Lower leg skin (tissue), 4 donors: ENCODE measurements around the gene PRSS22. TPM values are rescaled to one million over a fixed set of nuclear protein-coding genes. Genes with fewer than 3 reads are reported as not detected.
"Not testable (repeated sequence)": the region's sequence is repeated elsewhere in the genome, so short reads cannot be mapped to it uniquely, and the experiment has no call there.

ENCODE experiments used
- DNase-seq, 2 donors: peaks; one replicate each; pipeline ENCODE4 v3.0.0-alpha.2; 2019; ENCODE audit warnings: low spot score in 2 of 2
- H3K4me3 ChIP-seq: fragments of 200-600 bp; sonication (generic); 2 replicates; pipeline ENCODE4 v1.5.1; 2017; ENCODE audit warnings: mild to moderate bottlenecking, low read depth; ENCODE audit not compliant: poor library complexity, severe bottlenecking
- POLR2A ChIP-seq, 2 donors: fragments of 450-650 bp; IDR thresholded peaks; one replicate each; pipeline ENCODE4 v1.6.1; 2016 to 2017; ENCODE audit warnings: antibody characterized with exemption in 2 of 2, mild to moderate bottlenecking in 1 of 2, moderate library complexity in 1 of 2
- WGBS, 2 donors: methylation state at CpG; one replicate each; pipeline ENCODE4 v1.1.5; 2018; 5-methylcytosine and 5-hydroxymethylcytosine counted together
- intact Hi-C: fragments of 100-400 bp; cut with DNase I; formaldehyde crosslinking; loops from one replicate; pipeline ENCODE4 v1.15.0; 2023; ENCODE audit warnings: low total_unique reads
- total RNA-seq, 4 donors: library from RNA; depleted of rRNA; stranded (reverse); fragments of >200 nt; gene quantifications; one replicate each; pipeline ENCODE4 v1.1.0, GENCODE V29; 2016
- TF ChIP-seq, protein P1 (sequence below), 3 donors: fragments of 450-650 bp; IDR thresholded peaks; one replicate each; pipeline ENCODE4 v1.5.1; 2016; ENCODE audit warnings: antibody characterized with exemption in 3 of 3, mild to moderate bottlenecking in 3 of 3, moderate library complexity in 2 of 3

Gene PRSS22, protein sequence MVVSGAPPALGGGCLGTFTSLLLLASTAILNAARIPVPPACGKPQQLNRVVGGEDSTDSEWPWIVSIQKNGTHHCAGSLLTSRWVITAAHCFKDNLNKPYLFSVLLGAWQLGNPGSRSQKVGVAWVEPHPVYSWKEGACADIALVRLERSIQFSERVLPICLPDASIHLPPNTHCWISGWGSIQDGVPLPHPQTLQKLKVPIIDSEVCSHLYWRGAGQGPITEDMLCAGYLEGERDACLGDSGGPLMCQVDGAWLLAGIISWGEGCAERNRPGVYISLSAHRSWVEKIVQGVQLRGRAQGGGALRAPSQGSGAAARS
- 1 to 10 TPM; 2.3 to 6.7 (median 4.6) TPM for total RNA-seq

DNA sequence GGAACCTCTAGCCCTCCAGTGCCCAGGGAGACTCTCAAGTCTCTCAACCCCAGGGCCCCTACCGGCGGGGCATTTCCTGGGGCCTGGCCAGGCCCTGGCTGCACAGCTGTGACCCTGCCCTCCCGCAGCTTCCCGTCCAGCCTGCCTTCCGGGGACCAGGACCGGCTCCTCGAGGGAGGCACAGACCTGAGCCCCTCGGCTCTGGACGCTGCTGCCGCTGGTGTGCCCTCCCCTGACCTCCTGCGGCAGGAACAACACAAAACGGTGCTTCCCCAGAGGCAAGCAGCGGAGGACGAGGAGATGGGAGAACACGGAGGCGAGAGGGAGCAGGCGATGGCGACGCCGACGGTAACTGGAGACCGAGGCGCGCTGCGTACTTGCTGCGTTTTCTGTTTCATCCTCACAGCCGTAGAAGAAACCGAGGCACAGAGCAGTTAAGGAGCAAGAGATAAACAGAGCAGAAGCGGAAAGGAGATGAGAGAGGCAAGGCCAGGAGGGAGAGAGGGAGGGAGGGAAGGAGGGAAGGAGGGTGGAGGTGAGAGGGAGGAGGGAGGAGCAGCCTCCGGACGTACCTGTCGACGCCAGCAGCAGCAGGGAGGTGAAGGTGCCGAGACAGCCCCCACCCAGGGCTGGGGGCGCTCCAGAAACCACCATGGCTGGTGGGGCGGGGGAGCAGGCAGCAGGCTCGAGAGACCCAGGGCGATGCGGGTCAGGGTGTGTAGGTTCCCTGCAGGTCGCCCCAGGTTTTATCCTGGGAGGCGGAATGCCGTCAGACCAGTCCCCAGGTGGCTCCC lies at the start of gene PRSS22:
TSS of gene PRSS22 (minus strand) at position 720 of the 794 bp plus-strand sequence. CDS start at position 654, 66 bp downstream.
- H3K4me3 ChIP-seq: no peak within 1 kb of the TSS
- DNase-seq: no peak
- intact Hi-C loops: no loop called here
- WGBS, 2 donors: 4 to 10% methylated on average over 33 to 38 of the region's 42 CpGs
- no peak for TF ChIP-seq POLR2A (IDR thresholded peaks at IDR 0.05)

DNA sequence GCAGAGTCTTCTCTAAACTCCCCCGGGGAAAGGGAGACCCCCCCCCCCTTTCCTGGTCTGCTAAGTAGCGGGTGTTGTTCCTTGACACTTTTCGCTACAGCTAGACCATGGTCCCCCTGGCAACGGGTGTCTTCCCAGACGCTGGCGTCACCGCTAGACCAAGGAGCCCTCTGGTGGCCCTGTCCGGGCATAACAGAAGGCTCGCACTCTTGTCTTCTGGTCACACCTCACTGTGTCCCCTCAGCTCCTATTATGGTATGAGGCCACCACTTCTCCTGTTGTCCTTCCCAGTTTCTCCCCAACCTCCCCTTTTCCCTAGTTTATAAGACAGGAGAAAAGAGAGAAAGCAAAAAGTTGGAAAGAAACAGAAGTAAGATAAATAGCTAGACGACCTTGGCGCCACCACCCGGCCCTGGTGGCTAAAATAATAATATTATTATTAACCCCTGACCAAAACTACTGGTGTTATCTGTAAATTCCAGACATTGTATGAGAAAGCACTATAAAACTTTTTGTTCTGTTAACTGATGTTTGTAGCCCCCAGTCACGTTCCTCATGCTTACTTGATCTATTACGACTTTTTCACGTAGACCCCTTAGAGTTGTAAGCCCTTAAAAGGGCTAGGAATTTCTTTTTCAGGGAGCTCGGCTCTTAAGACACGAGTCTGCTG lies 49.2 kb upstream of the PRSS22 start:
- DNase-seq, H3K4me3 ChIP-seq, intact Hi-C loops: not testable (repeated sequence)
- WGBS, 2 donors: 19 to 21% methylated on average over 17 of the region's 17 CpGs

DNA sequence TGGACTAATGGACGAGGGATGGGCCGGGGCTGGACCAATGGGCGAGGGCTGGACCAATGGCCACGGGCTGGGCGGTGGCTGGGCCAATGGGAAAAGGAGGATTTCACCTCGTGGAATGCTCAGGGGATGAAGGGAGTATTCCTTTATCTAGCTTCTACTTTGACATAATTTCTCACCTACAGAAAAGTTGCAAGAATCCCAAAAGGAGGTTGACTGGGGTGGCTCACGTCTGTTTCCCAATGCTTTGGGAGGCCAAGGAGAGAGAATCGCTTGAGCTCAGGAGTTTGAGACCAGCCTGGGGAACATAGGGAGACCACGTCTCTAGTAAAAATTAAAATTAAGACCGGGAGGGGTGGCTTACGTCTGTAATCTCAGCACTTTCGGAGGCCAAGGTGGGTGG lies 48.0 kb upstream of the PRSS22 start:
- no peak overlapping the region for H3K4me3 ChIP-seq
- 26 to 27% methylated on average over 12 of the region's 12 CpGs for WGBS, 2 donors
- intact Hi-C loops: no loop called here
- TF ChIP-seq, protein P1, sequence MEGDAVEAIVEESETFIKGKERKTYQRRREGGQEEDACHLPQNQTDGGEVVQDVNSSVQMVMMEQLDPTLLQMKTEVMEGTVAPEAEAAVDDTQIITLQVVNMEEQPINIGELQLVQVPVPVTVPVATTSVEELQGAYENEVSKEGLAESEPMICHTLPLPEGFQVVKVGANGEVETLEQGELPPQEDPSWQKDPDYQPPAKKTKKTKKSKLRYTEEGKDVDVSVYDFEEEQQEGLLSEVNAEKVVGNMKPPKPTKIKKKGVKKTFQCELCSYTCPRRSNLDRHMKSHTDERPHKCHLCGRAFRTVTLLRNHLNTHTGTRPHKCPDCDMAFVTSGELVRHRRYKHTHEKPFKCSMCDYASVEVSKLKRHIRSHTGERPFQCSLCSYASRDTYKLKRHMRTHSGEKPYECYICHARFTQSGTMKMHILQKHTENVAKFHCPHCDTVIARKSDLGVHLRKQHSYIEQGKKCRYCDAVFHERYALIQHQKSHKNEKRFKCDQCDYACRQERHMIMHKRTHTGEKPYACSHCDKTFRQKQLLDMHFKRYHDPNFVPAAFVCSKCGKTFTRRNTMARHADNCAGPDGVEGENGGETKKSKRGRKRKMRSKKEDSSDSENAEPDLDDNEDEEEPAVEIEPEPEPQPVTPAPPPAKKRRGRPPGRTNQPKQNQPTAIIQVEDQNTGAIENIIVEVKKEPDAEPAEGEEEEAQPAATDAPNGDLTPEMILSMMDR (IDR thresholded peaks at IDR 0.05): no peak
- no peak for TF ChIP-seq POLR2A (IDR thresholded peaks at IDR 0.05)
- no peak for DNase-seq

DNA sequence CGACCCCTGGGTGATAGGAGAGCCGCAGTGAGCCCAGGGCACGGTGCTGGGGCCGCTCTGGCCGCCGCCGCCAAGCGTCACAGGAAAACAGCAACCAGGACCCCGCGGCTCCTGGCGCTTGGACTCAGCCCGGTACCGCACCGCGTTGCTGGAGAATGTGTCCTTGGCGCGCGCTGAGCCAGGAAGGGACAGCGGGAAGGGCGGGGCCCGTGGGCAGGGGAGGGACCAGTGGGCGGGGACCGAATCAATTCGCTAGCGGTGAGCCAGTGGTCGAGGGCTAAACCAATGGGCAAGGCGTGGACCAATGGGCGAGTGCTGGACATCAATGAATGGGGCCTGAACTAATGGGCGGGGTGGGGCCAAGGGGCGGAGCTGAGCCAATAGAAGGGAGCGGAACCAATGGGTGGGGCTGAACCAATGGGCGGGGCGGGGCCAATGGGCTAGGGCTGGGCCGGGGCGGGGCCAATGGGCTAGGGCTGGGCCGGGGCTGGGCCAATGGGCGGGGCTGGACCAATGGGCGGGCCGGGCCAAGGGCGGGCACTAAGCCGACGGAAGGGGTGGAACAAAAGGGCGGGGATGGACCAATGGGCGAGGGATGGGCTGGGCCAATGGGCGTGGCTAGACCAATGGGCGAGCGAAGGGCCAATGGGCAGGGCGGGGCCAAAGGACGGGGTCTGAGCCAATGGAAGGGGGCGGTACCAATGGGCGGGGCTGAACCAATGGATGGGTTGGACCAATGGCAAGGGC lies 47.4 kb upstream of the PRSS22 start:
- TF ChIP-seq POLR2A (IDR thresholded peaks at IDR 0.05): no peak
- TF ChIP-seq, protein P1 (IDR thresholded peaks at IDR 0.05): no peak
- peak overlapping the region; percentile 76 for H3K4me3 ChIP-seq
- WGBS, 2 donors: 2 to 3% methylated on average over 45 to 49 of the region's 51 CpGs
- intact Hi-C loops: no loop called here
- DNase-seq: peak; percentile 99 to 100

DNA sequence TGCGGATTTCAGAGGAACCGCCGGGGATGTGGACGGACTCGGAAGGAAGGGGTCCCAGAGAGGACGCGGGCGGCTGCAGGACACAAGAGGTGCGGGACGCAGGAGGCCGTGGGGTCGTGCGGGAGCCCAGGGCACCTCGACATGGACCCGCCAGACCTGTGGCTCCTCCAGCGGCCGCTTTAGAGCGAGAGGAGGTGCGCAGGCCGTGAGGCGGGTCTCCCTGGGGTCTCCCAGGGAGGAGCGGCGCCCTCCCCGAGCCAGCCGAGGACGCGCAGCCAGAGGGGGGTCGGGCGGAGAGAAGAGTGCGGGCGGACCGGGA lies 46.9 kb upstream of the PRSS22 start:
- DNase-seq: peak in 1 of 2 donors; percentile 90
- TF ChIP-seq, protein P1 (IDR thresholded peaks at IDR 0.05): no peak
- no peak for TF ChIP-seq POLR2A (IDR thresholded peaks at IDR 0.05)
- intact Hi-C loops: no loop called here
- H3K4me3 ChIP-seq: peak overlapping the region; percentile 76
- WGBS, 2 donors: 0% methylated on average over 19 to 32 of the region's 32 CpGs

DNA sequence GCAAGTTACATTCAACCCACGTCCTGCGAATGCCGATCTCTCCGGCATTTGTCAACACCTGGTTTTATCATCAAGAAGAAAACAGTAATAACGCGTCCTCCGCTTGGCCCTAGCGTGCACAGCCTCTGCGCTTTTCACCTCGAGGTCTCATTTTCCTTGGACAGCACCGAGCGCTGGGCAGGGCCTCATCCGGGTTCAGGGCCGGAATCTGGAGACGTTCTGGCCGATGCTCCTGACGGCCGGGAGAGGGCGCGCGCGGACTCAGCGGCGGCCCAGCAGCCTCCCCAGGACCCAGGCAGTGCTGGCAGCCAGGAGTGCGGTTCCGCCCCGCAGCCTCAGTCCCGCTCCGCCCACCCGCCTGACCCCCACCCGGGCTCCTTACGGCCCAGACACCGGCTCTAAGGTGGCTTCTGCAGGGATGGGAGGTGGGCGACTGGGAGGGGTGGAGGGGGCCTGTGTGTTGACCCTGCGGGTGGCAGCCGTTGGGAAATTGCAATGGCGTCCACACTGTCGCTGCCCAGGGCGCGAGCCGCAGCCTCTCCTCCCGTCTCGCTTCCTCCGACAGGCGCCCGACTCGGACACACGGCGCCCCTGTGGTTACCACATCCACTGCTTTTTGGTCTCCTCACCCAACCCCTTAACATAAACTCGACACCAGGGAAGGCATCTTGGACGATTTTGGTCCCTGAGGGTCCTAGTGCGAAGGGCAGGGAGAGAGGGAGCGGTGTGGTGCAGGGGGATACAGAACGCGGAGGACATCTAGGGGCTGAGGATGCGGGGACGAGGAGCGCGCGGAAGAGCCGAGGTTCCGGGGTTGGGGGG lies 46.3 kb upstream of the PRSS22 start:
- intact Hi-C loops: no loop called here
- WGBS, 2 donors: 1% methylated on average over 44 to 61 of the region's 62 CpGs
- no peak for TF ChIP-seq POLR2A (IDR thresholded peaks at IDR 0.05)
- TF ChIP-seq, protein P1 (IDR thresholded peaks at IDR 0.05): peak in 1 of 3 donors; percentile 52
- peak; percentile 74 to 96 for DNase-seq
- peak overlapping the region; percentile 76 for H3K4me3 ChIP-seq
